DOHH2 (cell line): ENCODE data around the gene GNGT2.

Experiments
- H3F3A ChIP-seq: fragments of 200-600 bp; sonication (generic), shearing (Covaris generic); 2 replicates; pipeline ENCODE4 v1.6.0; 2016; ENCODE audit warnings: antibody characterized with exemption, mild to moderate bottlenecking; ENCODE audit not compliant: control insufficient read depth, insufficient read depth
- H3K27ac ChIP-seq: fragments of 200-600 bp; sonication (generic); 2 replicates; pipeline ENCODE4 v1.5.1; 2014; ENCODE audit warnings: low read depth, mild to moderate bottlenecking, low read length, moderate library complexity
- H3K27me3 ChIP-seq: fragments of 200-600 bp; sonication (generic); 2 replicates; pipeline ENCODE4 v1.6.1; 2014; ENCODE audit warnings: mild to moderate bottlenecking, low read length, mixed read lengths; ENCODE audit not compliant: control insufficient read depth
- H3K36me3 ChIP-seq: fragments of 200-600 bp; sonication (generic); 2 replicates; pipeline ENCODE4 v1.6.1; 2014; ENCODE audit warnings: mild to moderate bottlenecking, low read length, moderate library complexity, mixed read lengths; ENCODE audit not compliant: control insufficient read depth
- H3K4me1 ChIP-seq: fragments of 200-600 bp; sonication (generic); 2 replicates; pipeline ENCODE4 v1.6.1; 2014; ENCODE audit warnings: mild to moderate bottlenecking, low read length, mixed read lengths; ENCODE audit not compliant: control insufficient read depth
- H3K4me2 ChIP-seq: fragments of 200-600 bp; sonication (generic); 2 replicates; pipeline ENCODE4 v1.6.0; 2014; ENCODE audit warnings: mild to moderate bottlenecking, low read length, moderate library complexity
- H3K4me3 ChIP-seq: fragments of 200-600 bp; sonication (generic); 2 replicates; pipeline ENCODE4 v1.5.1; 2014; ENCODE audit warnings: mild to moderate bottlenecking, low read length, mixed read lengths
- H3K79me2 ChIP-seq: fragments of 200-600 bp; sonication (generic); 2 replicates; pipeline ENCODE4 v1.6.1; 2014; ENCODE audit warnings: mild to moderate bottlenecking, low read length, mixed read lengths; ENCODE audit not compliant: control insufficient read depth
- H3K9me2 ChIP-seq: fragments of 200-600 bp; sonication (generic); replicated peaks from 2 replicates; pipeline ENCODE4 v1.6.1; 2014; ENCODE audit warnings: mild to moderate bottlenecking, low read length, mixed read lengths; ENCODE audit not compliant: control insufficient read depth
- H3K9me3 ChIP-seq: fragments of 200-600 bp; sonication (generic); 2 replicates; pipeline ENCODE4 v1.6.1; 2014; ENCODE audit warnings: antibody characterized with exemption, low read length, mixed read lengths; ENCODE audit not compliant: control insufficient read depth, insufficient read depth
- H4K20me1 ChIP-seq: fragments of 200-600 bp; sonication (generic); 2 replicates; pipeline ENCODE4 v1.6.0; 2014; ENCODE audit warnings: low read depth, mild to moderate bottlenecking, antibody characterized with exemption, low read length, moderate library complexity; ENCODE audit not compliant: control insufficient read depth, insufficient read depth
- EZH2phosphoT487 ChIP-seq: fragments of 200-600 bp; sonication (generic); IDR thresholded peaks from 2 replicates; pipeline ENCODE4 v1.6.1; 2017; ENCODE audit warnings: borderline replicate concordance, mild to moderate bottlenecking, antibody characterized with exemption, low read length, moderate library complexity, mixed read lengths
- TF ChIP-seq, protein P1 (sequence below): fragments of 200-600 bp; sonication (generic); IDR thresholded peaks from one replicate; pipeline ENCODE4 v1.5.1; 2014; ENCODE audit warnings: antibody characterized with exemption, mild to moderate bottlenecking, low read depth, low read length; ENCODE audit not compliant: poor library complexity, severe bottlenecking

GNGT2 gene

DNA sequence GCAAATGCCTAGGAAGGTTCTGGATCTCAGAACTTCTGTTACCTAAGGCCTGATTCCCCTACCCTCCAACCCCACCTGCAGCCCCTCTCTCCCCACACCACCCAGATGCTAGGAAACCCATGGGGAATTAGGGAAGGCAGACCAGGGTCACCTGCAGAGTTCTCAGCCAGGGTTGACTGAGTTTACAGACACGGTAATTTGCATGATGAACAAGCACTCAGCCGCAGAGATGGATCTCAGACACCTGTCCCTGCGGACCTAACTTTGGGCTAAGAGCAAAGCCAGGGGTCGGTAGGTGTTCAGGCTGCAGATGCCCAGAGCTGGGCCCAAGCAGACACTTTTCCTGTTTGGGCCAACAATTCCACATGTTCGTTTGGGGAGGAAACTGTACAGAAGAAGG, 3.0 kb upstream of the GNGT2 start:
- Histone ChIP-seq H3K4me1 (peaks cover 90% of the 10 kb centered on the region), H3K4me2 (peak overlapping the region; percentile 74), H3K27me3 (no peaks in the 10 kb centered on the region), H3F3A (peaks cover 44% of the 10 kb centered on the region), H3K4me3 (peak overlapping the region; percentile 89), H3K9me2 (no peaks in the 10 kb centered on the region), H4K20me1 (no peaks in the 10 kb centered on the region), H3K9me3 (no peaks in the 10 kb centered on the region), H3K79me2 (peaks cover 78% of the 10 kb centered on the region), H3K36me3 (peaks cover 53% of the 10 kb centered on the region), H3K27ac (peak overlapping the region; percentile 90)
- TF ChIP-seq, protein P1, sequence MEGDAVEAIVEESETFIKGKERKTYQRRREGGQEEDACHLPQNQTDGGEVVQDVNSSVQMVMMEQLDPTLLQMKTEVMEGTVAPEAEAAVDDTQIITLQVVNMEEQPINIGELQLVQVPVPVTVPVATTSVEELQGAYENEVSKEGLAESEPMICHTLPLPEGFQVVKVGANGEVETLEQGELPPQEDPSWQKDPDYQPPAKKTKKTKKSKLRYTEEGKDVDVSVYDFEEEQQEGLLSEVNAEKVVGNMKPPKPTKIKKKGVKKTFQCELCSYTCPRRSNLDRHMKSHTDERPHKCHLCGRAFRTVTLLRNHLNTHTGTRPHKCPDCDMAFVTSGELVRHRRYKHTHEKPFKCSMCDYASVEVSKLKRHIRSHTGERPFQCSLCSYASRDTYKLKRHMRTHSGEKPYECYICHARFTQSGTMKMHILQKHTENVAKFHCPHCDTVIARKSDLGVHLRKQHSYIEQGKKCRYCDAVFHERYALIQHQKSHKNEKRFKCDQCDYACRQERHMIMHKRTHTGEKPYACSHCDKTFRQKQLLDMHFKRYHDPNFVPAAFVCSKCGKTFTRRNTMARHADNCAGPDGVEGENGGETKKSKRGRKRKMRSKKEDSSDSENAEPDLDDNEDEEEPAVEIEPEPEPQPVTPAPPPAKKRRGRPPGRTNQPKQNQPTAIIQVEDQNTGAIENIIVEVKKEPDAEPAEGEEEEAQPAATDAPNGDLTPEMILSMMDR: no peak
- no peak for TF ChIP-seq EZH2phosphoT487

DNA sequence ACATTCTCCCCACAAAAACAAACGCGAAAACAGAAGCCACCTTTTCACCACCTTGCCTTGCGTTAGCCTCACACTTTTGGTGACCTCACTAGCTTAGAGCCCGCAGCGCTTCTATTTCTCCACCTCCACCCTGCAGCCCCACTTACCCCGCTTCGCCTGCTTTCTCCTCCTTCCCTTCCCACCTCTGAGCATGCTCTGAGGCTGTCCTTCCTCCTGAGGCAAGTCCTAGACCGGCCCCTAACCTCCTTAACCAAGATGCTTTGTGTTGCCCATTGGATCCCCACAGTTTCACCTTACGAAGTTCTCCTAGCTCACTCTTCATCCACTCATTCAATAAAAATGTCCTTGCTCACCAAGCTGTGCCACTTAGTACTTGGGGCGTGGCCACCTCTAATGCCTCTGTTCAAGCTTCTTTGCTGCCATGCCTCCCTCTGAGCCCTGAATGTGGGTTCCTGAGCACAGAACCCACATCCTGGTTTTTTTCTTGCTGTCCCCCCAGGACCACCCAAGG, 1.3 kb downstream of the GNGT2 start:
- no peaks in the 10 kb centered on the region for H3K27me3 ChIP-seq
- peak overlapping the region; percentile 89 for H3K4me3 ChIP-seq
- no peak for TF ChIP-seq EZH2phosphoT487
- TF ChIP-seq, protein P1: no peak

DNA sequence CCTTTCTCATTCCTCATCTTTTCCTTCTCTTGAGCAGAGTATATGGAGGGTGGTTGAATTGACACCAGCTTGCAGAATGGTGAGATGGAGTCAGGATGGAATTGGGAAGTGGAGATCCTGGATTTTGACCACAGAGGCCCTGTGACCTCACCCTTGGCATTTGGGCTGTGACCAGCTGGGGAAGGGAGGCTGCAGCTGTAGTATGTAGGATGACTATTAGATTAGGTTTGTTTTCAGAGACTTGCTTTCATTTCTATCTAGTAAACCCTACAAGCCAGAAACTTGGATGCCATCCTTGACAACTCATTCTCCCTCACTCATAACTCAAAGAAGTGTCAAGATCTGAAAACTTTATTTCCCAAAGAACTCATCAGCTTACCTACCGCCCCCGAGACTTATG, 5.9 kb downstream of the GNGT2 start:
- TF ChIP-seq EZH2phosphoT487: no peak
- TF ChIP-seq, protein P1: no peak
- H3K36me3 ChIP-seq: no peaks in the 10 kb centered on the region
- no peak overlapping the region for H3K4me2 ChIP-seq
- peaks cover 3% of the 10 kb centered on the region; the same call in 1 of the 2 replicates for H3F3A ChIP-seq
- no peak overlapping the region for H3K27ac ChIP-seq
- no peaks in the 10 kb centered on the region for H3K9me3 ChIP-seq
- peaks cover 9% of the 10 kb centered on the region for H3K4me1 ChIP-seq
- no peaks in the 10 kb centered on the region for H3K9me2 ChIP-seq
- H3K27me3 ChIP-seq: no peaks in the 10 kb centered on the region
- no peak overlapping the region for H3K4me3 ChIP-seq
- H4K20me1 ChIP-seq: no peaks in the 10 kb centered on the region
- peaks cover under 1% of the 10 kb centered on the region; the same call in 1 of the 2 replicates for H3K79me2 ChIP-seq

More for the DNA sequence above, 1.3 kb downstream of the GNGT2 start:
- Histone ChIP-seq H3F3A (peaks cover 29% of the 10 kb centered on the region), H3K79me2 (peaks cover 42% of the 10 kb centered on the region), H3K9me3 (no peaks in the 10 kb centered on the region), H3K36me3 (peaks cover 19% of the 10 kb centered on the region), H3K4me2 (peak overlapping the region; percentile 74), H3K9me2 (no peaks in the 10 kb centered on the region), H4K20me1 (no peaks in the 10 kb centered on the region), H3K27ac (no peak overlapping the region), H3K4me1 (peaks cover 47% of the 10 kb centered on the region)
